GM18499 (cell line): Measurements from ENCODE around the gene SMYD1.

ENCODE experiments used
- ATAC-seq: cut with Tn5 transposase; IDR thresholded peaks from one replicate; pipeline ENCODE4 v1.9.1; 2021; ENCODE audit warnings: moderate number of reproducible peaks; ENCODE audit not compliant: insufficient read depth, unreplicated experiment

SMYD1 gene

GRCh38 chr2:88117973-88118372, 50.3 kb downstream of the SMYD1 start:
- no peak for ATAC-seq

- ATAC-seq, result no peak
Measured at GRCh38 chr2:88121678-88122077, 54.1 kb downstream of the SMYD1 start.

- ATAC-seq, result no peak
Measured at GRCh38 chr2:88122141-88122884, 54.7 kb downstream of the SMYD1 start.

GRCh38 chr2:88123164-88123974, 55.7 kb downstream of the SMYD1 start:
- ATAC-seq, result no peak

- ATAC-seq, result no peak
Measured at GRCh38 chr2:88123975-88124917, 56.6 kb downstream of the SMYD1 start.

- no peak for ATAC-seq
Measured at GRCh38 chr2:88125344-88125923, 57.8 kb downstream of the SMYD1 start.

- no peak for ATAC-seq
Measured at GRCh38 chr2:88125924-88126771, 58.5 kb downstream of the SMYD1 start.

GRCh38 chr2:88126772-88127637, 59.4 kb downstream of the SMYD1 start:
- no peak for ATAC-seq

- ATAC-seq, result no peak
Measured at GRCh38 chr2:88127638-88127887, 59.9 kb downstream of the SMYD1 start.

GRCh38 chr2:88127888-88128653, 60.4 kb downstream of the SMYD1 start, which contains the start of gene FABP1:
TSS of gene FABP1 (minus strand) at chr2:88128062. CDS start at chr2:88128017, 45 bp downstream.
- no peak for ATAC-seq

GRCh38 chr2:88128654-88129312, 61.2 kb downstream of the SMYD1 start:
- ATAC-seq, result no peak

- no peak for ATAC-seq
Measured at GRCh38 chr2:88129313-88129959, 61.8 kb downstream of the SMYD1 start.

- no peak for ATAC-seq
Measured at GRCh38 chr2:88131201-88131998, 63.8 kb downstream of the SMYD1 start.

GRCh38 chr2:88131999-88132368, 64.4 kb downstream of the SMYD1 start:
- no peak for ATAC-seq

GRCh38 chr2:88133875-88134274, 66.2 kb downstream of the SMYD1 start:
- no peak for ATAC-seq

GRCh38 chr2:88136817-88137216, 69.2 kb downstream of the SMYD1 start:
- no peak for ATAC-seq
